ENCODE measurements around the gene ATP6V1B1.

GRCh38 chr2:70927138-70927537 is 8.6 kb upstream of the ATP6V1B1 start:
- TF ChIP-seq CTCF (IDR thresholded peaks at IDR 0.05), result no peak
- no peak for TF ChIP-seq POLR2A (IDR thresholded peaks at IDR 0.05)
